GM23338 (cell line): ENCODE measurements around the gene KDM4C.

Experiments
- CREB1 ChIP-seq: fragments of 250-450 bp; sonication (Bioruptor Pico); IDR thresholded peaks from 2 replicates; pipeline ENCODE4 v1.5.0; 2020; ENCODE audit warnings: low read depth, mild to moderate bottlenecking, moderate library complexity
- CTCF ChIP-seq, 2 experiments: fragments of 200-600 bp in 1 of 2; sonication (generic) in 1 of 2; conservative IDR thresholded peaks; 2 replicates each; pipeline versions ENCODE4 v1.5.1 to v1.6.1; 2016 to 2017; ENCODE audit warnings: antibody characterized with exemption in 2 of 2, low read depth in 2 of 2, mild to moderate bottlenecking in 2 of 2, moderate library complexity in 1 of 2
- ETS1 ChIP-seq: IDR thresholded peaks from 2 replicates; pipeline ENCODE4 v1.6.1; 2016; ENCODE audit warnings: antibody characterized with exemption
- EZH2 ChIP-seq: fragments of 200-600 bp; sonication (generic); IDR thresholded peaks from one replicate; pipeline ENCODE4 v1.8.0; 2017; ENCODE audit warnings: antibody characterized with exemption, mild to moderate bottlenecking, low read depth; ENCODE audit not compliant: unreplicated experiment
- NANOG ChIP-seq: IDR thresholded peaks from 2 replicates; pipeline ENCODE4 v1.6.1; 2016; ENCODE audit warnings: antibody characterized with exemption, borderline replicate concordance
- POLR2AphosphoS5 ChIP-seq: IDR thresholded peaks from 2 replicates; pipeline ENCODE4 v1.6.1; 2016; ENCODE audit warnings: antibody characterized with exemption, low read depth
- REST ChIP-seq: IDR thresholded peaks from one replicate; pipeline ENCODE4 v1.6.1; 2018; ENCODE audit warnings: antibody characterized with exemption; ENCODE audit not compliant: unreplicated experiment
- ZNF331 ChIP-seq: fragments of 250-450 bp; sonication (Bioruptor Pico); IDR thresholded peaks from 2 replicates; pipeline ENCODE4 v1.5.0; 2020; ENCODE audit warnings: low read depth, mild to moderate bottlenecking, moderate library complexity

GRCh38 chr9:6938447-6938846 lies 180.7 kb downstream of the KDM4C start:
- no peak for TF ChIP-seq CTCF (conservative IDR thresholded peaks at IDR 0.05; ENCODE audit: low read depth in 2 of 2)
- TF ChIP-seq CREB1 (CRISPR knock-in tag): no peak
- TF ChIP-seq NANOG: no peak
- no peak for TF ChIP-seq EZH2
- no peak for TF ChIP-seq ZNF331 (CRISPR knock-in tag)
- no peak for TF ChIP-seq POLR2AphosphoS5
- TF ChIP-seq REST: no peak
- TF ChIP-seq ETS1: no peak
